ENCODE measurements around the gene TMEM91.
"Not testable (repeated sequence)": the region's sequence is repeated elsewhere in the genome, so short reads cannot be mapped to it uniquely, and the experiment has no call there.

The TMEM91 gene

GRCh38 chr19:41376241-41376997, at the start of gene TMEM91:
Gene TMEM91 (plus strand): TSS chr19:41376533. CDS start chr19:41378310, 1,777 bp downstream.
- peak; percentile 29 for DNase-seq

- DNase-seq = peak; percentile 53
Observed at GRCh38 chr19:41327076-41327575, 49.2 kb upstream of the TMEM91 start.

- DNase-seq = peak; percentile 89
Observed at GRCh38 chr19:41327576-41328156, 48.7 kb upstream of the TMEM91 start.

GRCh38 chr19:41328157-41328841, 48.0 kb upstream of the TMEM91 start:
- no peak for DNase-seq

GRCh38 chr19:41328842-41329225, 47.5 kb upstream of the TMEM91 start:
- peak; percentile 28 for DNase-seq

GRCh38 chr19:41330481-41330880, 45.9 kb upstream of the TMEM91 start:
- DNase-seq = peak; percentile 44

GRCh38 chr19:41330946-41331678, 45.2 kb upstream of the TMEM91 start:
- no peak for DNase-seq

- no peak for DNase-seq
Observed at GRCh38 chr19:41332000-41332399, 44.3 kb upstream of the TMEM91 start.

- DNase-seq = no peak
Observed at GRCh38 chr19:41332468-41332867, 43.9 kb upstream of the TMEM91 start.

- no peak for DNase-seq
Observed at GRCh38 chr19:41334793-41335192, 41.5 kb upstream of the TMEM91 start.

GRCh38 chr19:41335467-41335866, 40.9 kb upstream of the TMEM91 start:
- no peak for DNase-seq

- no peak for DNase-seq
Observed at GRCh38 chr19:41339936-41340335, 36.4 kb upstream of the TMEM91 start.

- peak; percentile 36 for DNase-seq
Observed at GRCh38 chr19:41341669-41342490, 34.5 kb upstream of the TMEM91 start.

- no peak for DNase-seq
Observed at GRCh38 chr19:41344162-41344561, 32.2 kb upstream of the TMEM91 start.

- not testable (repeated sequence) for DNase-seq
Observed at GRCh38 chr19:41346916-41347315, 29.4 kb upstream of the TMEM91 start.

GRCh38 chr19:41350735-41351338, 25.5 kb upstream of the TMEM91 start:
- peak; percentile 28 for DNase-seq

GRCh38 chr19:41351339-41352245, 24.7 kb upstream of the TMEM91 start:
- peak; percentile 89 for DNase-seq

- DNase-seq = no peak
Observed at GRCh38 chr19:41352279-41352608, 24.1 kb upstream of the TMEM91 start.

- peak; percentile 81 for DNase-seq
Observed at GRCh38 chr19:41352609-41353465, 23.5 kb upstream of the TMEM91 start.

Measured in CD4-positive, alpha-beta T cell treated with Interleukin-10 for 1 hour (primary cell).